ACHN (cell line): ENCODE data around the gene TMEM106C.
A peak's percentile ranks its signal among the peaks of the same experiment; 100 is the strongest.

Source experiments
- DNase-seq: peaks from one replicate; pipeline ENCODE4 v3.0.0-alpha.2; 2015
- in situ Hi-C: cut with HindIII; loops from 2 replicates; pipeline ENCODE4 v1.10.0; 2017; ENCODE audit warnings: low sequenced_read_pairs, low pct_ligation_motif_present, low pct_unique_long_range_greater_than_20kb

Gene TMEM106C

GRCh38 chr12:47963340-47964040 is at the start of gene TMEM106C:
Gene TMEM106C, plus strand, starts transcription at chr12:47963596. Its CDS starts 641 bp downstream, at chr12:47964237.
- peak; percentile 97 for DNase-seq
- in situ Hi-C loops, result no loop called here

- in situ Hi-C loops, result no loop called here
- DNase-seq, result no peak
These were observed 42.5 kb upstream of the TMEM106C start for GRCh38 chr12:47920913-47921312.

- in situ Hi-C loops, result no loop called here
- no peak for DNase-seq
These were observed 41.5 kb upstream of the TMEM106C start for GRCh38 chr12:47921907-47922306.

DNA sequence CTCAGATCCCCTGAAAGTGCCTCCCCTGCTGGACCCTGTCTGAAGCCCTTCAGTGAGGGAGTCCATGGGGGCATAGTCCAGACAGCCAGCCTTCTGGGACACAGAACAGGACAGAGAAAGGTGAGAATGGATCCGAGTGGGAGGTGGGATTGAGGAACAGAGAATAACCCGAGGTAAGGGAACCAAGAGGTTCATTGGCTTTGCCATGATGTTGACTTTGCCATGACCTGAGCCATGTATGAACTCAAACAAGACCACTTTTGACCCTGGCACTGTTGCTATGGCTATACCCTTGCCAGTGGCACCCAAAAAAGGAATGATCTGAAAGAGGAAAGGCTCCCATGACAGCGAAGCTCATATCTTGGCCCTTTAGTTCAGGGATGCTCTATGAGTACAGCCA is 36.0 kb upstream of the TMEM106C start:
- in situ Hi-C loops, result no loop called here
- DNase-seq, result no peak

DNA sequence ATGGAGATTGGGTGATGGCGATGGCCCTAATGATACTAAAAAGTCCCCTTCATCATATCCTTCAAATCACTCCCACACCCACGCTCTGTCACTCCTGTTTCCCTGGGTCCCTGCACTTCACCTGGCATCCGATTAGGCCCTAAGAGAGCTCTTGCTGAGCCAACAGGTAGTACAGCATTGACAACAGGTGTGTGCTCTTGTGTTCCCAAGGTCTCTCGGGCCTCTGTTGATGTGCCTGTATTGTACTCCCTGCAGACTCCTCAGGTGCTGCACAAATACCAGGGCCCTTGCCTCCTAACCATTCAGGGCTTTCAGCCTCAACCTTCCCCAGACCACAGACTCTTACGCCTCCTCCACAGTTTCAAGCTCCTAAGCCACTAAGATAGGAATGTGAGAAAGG is 32.8 kb upstream of the TMEM106C start:
- in situ Hi-C loops, result no loop called here
- no peak for DNase-seq

GRCh38 chr12:47931187-47931586 is 32.2 kb upstream of the TMEM106C start:
- no peak for DNase-seq
- in situ Hi-C loops, result no loop called here

- in situ Hi-C loops, result no loop called here
- no peak for DNase-seq
These were observed 28.2 kb upstream of the TMEM106C start for GRCh38 chr12:47935184-47935583.

DNA sequence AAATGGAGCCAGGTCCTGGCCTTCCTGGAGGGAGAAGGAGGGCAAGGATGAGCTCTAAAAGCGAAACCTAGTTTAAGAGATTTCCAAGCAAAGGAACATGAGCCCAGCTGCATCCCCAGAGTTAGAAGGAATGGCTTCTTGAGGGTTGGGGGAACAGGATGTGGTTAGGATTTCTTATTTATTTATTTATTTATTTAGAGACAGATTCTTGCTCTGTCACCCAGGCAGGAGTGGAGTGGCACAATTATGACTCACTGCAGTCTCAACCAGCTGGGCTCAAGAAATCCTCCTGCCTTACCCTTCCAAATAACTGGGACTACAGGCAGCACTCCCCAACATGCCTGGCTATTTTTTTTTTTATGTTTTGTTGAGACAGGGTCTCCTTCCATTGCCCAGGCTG is 25.3 kb upstream of the TMEM106C start:
- peak; percentile 54 for DNase-seq
- in situ Hi-C loops, result no loop called here

GRCh38 chr12:47938594-47938993 is 24.8 kb upstream of the TMEM106C start:
- no peak for DNase-seq
- in situ Hi-C loops, result no loop called here

GRCh38 chr12:47939009-47939601 is 24.3 kb upstream of the TMEM106C start:
- no peak for DNase-seq
- in situ Hi-C loops, result no loop called here

- no peak for DNase-seq
- in situ Hi-C loops, result no loop called here
These were observed 22.5 kb upstream of the TMEM106C start for GRCh38 chr12:47940773-47941474.

DNA sequence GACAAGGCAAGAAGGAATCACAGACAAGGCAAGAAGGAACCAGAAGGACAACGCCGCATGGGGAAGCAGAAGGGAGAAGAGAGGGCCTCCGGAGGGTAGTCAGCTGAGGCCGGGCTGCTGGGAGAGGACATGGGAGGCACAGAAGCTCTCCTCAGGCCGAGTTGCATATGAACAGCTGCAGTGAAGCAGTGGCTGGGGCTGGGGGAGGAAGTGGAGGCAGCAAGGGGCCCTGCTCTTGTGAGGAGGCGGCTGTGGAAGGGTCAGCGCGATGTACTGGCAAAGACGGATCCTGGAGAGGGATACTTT is 22.0 kb upstream of the TMEM106C start:
- DNase-seq, result no peak
- in situ Hi-C loops, result no loop called here

DNA sequence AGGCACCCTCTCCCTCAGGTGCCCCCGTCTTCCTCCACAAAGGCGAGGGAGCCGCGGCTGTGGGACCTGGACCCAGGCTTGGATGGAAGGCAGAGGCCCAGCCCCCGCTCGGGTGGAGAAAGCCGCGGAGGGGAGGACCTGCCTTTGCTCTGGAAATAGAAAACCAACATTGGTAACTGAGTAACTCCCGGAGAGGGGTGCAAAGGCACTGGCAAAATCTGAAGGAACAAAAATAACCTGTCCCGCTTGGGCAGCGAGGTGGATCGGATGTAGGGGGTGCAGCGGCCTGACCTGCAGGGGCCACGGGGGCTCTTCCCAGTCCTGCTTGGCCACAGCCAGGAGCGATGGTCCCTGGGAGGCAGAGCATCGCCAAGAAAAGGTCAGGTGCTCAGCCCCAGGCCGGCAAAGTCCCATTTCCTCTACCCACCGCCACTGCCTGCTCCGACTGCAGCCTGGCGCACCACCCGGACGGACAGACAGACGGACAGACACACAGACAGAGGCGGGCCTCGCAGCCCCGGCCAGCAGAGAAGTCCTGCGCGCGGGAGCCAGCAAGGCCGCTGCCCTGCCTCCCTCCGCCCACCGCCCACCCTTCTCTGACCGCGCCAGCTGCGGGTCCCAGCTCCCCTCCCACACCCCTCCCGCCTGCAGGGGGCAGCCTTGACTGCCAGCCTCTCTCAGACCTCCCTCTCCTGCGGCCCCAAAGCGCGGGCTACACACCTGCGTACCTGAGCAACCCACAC is 21.4 kb upstream of the TMEM106C start:
- in situ Hi-C loops, result no loop called here

GRCh38 chr12:47942614-47943225 is 20.7 kb upstream of the TMEM106C start:
- in situ Hi-C loops, result no loop called here
- no peak for DNase-seq

More for the DNA sequence above, 21.4 kb upstream of the TMEM106C start:
- peak; percentile 70 for DNase-seq

GRCh38 chr12:47943623-47944340 is 19.6 kb upstream of the TMEM106C start:
- in situ Hi-C loops, result no loop called here
- no peak for DNase-seq

DNA sequence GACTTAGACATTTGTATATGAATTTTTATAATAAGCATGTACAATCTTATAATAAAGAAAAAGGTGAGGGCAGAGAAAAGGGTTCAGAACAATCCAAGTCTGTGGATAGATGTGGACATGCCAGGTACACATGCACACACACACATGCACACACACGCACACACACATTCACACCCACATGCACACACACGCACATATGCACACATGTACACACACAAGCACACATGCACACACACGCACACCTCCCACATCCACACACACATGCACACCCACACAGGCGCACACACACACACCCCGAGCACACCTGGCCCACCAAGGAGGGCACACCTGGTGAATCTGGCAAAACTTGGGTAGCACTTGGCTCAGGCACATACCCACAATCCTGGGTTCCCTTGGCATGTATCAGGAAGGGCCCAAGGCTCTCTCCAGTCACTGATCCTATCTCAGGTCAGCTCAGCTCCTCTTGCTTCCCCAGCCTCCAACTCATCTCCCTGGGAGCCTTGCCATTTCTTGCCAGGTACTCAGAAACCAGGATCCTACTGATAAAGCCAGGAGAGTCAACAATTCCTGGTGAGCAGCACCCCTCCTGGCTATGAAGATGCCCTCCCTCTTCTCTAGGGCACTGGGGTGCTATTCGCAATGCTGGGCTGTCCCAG is 18.6 kb upstream of the TMEM106C start:
- in situ Hi-C loops, result no loop called here
- no peak for DNase-seq

DNA sequence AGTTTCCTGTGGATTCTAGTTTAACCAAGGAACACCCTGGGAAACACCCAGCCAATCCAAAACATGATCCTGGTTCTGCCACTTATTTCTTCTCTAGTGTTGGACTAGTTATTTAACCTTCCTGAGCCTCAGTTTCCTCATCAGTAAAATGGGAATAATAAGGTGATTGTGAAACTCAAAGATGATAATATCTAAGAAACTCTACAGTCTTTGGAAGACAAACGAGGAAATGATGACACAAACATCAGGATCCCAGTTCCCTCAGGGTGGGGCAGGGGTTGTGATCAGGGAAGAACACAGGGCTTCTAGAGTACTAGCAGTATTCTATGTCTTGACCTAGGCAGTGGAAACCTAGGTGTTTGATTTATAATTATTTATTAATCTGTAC is 18.1 kb upstream of the TMEM106C start:
- in situ Hi-C loops, result no loop called here

More for the DNA sequence above, 18.1 kb upstream of the TMEM106C start:
- no peak for DNase-seq
